Effector CD4-positive, alpha-beta T cell (primary cell): ENCODE measurements around the gene CYP2S1.

Experiments used
- DNase-seq: peaks from one replicate; pipeline ENCODE4 v3.0.0-alpha.2; 2020

CYP2S1 gene

GRCh38 chr19:41194157-41194552 is 1.1 kb downstream of the CYP2S1 start:
- DNase-seq, result no peak

GRCh38 chr19:41195675-41196497 is 2.9 kb downstream of the CYP2S1 start:
- DNase-seq, result no peak

GRCh38 chr19:41198559-41198958 is 5.5 kb downstream of the CYP2S1 start:
- DNase-seq, result no peak

- DNase-seq, result no peak
Observed at GRCh38 chr19:41203371-41203770, 10.4 kb downstream of the CYP2S1 start.

GRCh38 chr19:41204338-41204737 is 11.3 kb downstream of the CYP2S1 start:
- DNase-seq, result peak; percentile 83

- DNase-seq, result no peak
Observed at GRCh38 chr19:41205995-41206394, 13.0 kb downstream of the CYP2S1 start.

- DNase-seq, result no peak
Observed at GRCh38 chr19:41206456-41206855, 13.4 kb downstream of the CYP2S1 start.

GRCh38 chr19:41206926-41207750 is 14.1 kb downstream of the CYP2S1 start:
- DNase-seq, result no peak

GRCh38 chr19:41214161-41214560 is 21.1 kb downstream of the CYP2S1 start:
- DNase-seq, result no peak

GRCh38 chr19:41217741-41218140 is 24.7 kb downstream of the CYP2S1 start:
- no peak for DNase-seq

GRCh38 chr19:41218249-41218614 is 25.2 kb downstream of the CYP2S1 start:
- no peak for DNase-seq

- DNase-seq, result no peak
Observed at GRCh38 chr19:41218615-41219507, 25.8 kb downstream of the CYP2S1 start, which contains the start of gene AXL. AXL (plus strand) TSS chr19:41219223; CDS start chr19:41219393, 170 bp downstream.

GRCh38 chr19:41219924-41220567 is 27.0 kb downstream of the CYP2S1 start:
- DNase-seq, result no peak

- no peak for DNase-seq
Observed at GRCh38 chr19:41220811-41221210, 27.8 kb downstream of the CYP2S1 start.

- DNase-seq, result no peak
Observed at GRCh38 chr19:41221514-41222205, 28.6 kb downstream of the CYP2S1 start.

- DNase-seq, result no peak
Observed at GRCh38 chr19:41222240-41222639, 29.2 kb downstream of the CYP2S1 start.

- DNase-seq, result no peak
Observed at GRCh38 chr19:41223431-41224234, 30.6 kb downstream of the CYP2S1 start.

GRCh38 chr19:41224632-41225031 is 31.6 kb downstream of the CYP2S1 start:
- DNase-seq, result no peak

GRCh38 chr19:41225238-41226052 is 32.4 kb downstream of the CYP2S1 start:
- DNase-seq, result peak; percentile 32
